GM18870 (cell line): Measurements from ENCODE around the gene TMEM18.
A peak's percentile ranks its signal among the peaks of the same experiment; 100 is the strongest.

Experiments used
- ATAC-seq: cut with Tn5 transposase; IDR thresholded peaks from one replicate; pipeline ENCODE4 v1.9.1; 2021; ENCODE audit warnings: moderate library complexity; ENCODE audit not compliant: unreplicated experiment

The TMEM18 gene

DNA sequence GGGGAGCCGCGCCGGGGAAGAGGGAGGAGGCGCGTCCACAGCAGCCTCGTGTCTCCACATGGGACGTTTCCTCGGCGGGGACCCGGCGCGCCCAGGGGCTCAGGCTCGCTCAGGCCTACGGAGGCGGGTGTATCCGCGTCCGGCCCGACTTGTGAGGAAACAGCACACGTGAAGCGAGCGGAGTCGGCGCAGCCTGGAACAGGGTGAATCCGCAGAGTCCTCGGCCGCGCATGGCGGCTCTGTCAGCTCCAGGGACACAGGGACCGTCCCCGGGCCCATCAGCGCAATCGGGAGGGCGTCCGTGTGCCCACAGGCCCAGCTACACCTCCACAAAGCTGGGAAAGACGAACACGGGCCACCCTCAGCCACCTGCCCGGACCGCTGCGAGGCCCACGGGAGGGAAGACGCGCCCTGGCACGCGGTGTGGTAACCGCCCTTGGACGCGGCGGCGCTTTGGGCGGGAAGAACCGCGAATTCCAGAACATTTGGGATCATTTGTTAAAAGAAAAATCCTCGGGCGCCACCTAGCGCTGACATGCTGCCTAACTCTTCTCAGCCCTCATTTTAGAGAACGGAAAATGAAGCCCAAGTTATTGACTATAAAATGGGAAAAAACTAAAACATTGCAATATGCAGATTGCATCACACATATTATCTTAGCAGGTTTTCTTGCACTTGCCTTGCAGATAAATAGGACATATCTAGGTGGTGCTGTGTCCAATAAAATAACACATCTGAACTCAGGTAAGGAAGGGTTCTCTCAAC, 40.4 kb downstream of the TMEM18 start:
- peak; percentile 47 for ATAC-seq

DNA sequence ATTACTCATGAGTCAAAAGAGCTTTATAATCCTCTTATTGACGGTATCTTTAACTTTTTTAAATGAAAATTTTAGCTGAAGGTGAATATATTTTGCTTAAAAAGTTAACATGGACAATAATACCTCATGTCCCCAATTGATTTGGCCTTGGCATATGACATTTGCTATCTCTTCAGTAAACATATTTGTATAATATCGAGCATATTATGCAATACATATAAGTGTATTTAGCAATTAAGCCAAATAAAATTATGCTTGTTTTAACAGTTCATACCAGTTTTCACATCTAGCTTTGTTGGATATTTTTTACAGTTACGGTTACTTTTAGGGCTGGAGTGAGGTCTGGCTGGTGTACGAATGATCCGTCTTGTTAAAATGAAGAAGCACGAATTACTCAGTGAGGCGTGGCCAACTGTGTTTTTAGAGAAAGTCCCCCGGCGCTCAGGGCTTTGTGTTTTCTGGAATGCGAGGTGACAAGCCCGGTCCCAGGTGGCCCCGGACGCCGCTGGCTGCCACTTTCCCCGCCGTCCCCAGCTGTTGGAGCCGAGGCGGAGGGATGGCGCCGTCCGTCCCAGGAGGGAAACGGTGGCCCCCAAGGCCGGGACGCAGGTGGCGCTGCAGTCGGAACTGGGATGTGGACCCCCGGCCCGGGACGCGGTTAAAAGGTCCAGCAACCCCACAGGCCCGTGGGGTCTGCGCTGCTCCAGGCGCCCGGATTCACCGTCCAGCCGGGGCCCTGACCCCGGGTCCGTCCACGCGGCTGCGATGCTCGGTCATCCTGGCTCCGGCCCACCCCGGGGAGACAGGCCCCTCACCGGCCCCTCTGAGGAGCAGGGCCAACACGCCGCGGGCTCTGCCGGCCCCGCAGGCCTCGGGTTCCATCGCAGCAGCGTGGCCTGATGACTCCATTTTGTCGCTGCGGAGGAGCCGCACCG, 41.3 kb downstream of the TMEM18 start:
- ATAC-seq: no peak

GRCh38 chr2:634636-635388, 42.4 kb downstream of the TMEM18 start:
- ATAC-seq: no peak

DNA sequence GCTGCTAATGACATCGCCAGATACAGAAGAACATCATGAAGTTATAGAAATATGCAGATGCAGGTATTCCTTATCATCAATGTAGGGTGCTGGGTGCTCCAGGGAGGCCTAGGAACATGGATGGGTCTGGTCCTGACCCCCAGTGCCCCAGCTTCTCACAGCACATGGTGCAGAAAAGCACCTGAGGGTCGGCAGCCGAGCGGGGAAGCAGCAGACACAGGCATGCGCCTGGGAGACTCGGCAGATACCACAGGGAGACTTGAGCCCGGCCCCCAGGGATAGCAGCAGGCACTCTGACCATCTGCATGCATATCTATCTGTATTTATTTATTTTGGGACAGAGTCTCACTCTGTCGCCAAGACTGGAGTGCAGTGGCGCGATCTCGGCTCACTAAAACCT, 43.2 kb downstream of the TMEM18 start:
- ATAC-seq: no peak

DNA sequence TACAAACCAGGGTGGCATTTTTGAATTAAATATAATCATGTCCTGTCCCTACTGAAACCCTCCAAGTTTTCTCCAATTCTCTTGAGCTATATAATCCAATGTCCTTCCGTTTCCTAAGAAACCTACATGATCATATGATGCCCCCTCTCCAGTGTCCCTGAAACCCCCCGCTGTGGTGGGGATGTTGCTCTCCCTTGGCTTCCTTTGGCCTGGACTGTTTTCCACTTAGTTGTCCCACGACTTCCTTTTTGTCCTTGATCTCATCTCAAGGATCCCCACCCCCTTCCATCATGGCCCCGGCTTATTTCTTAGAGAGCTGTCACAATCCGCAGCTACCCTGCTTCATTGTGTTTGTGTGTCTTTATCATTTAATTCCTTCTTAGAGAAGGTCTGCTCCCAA, 43.8 kb downstream of the TMEM18 start:
- no peak for ATAC-seq

- ATAC-seq: no peak
Measured at GRCh38 chr2:632471-632870, 44.7 kb downstream of the TMEM18 start.

GRCh38 chr2:631741-632140, 45.5 kb downstream of the TMEM18 start:
- ATAC-seq: no peak

DNA sequence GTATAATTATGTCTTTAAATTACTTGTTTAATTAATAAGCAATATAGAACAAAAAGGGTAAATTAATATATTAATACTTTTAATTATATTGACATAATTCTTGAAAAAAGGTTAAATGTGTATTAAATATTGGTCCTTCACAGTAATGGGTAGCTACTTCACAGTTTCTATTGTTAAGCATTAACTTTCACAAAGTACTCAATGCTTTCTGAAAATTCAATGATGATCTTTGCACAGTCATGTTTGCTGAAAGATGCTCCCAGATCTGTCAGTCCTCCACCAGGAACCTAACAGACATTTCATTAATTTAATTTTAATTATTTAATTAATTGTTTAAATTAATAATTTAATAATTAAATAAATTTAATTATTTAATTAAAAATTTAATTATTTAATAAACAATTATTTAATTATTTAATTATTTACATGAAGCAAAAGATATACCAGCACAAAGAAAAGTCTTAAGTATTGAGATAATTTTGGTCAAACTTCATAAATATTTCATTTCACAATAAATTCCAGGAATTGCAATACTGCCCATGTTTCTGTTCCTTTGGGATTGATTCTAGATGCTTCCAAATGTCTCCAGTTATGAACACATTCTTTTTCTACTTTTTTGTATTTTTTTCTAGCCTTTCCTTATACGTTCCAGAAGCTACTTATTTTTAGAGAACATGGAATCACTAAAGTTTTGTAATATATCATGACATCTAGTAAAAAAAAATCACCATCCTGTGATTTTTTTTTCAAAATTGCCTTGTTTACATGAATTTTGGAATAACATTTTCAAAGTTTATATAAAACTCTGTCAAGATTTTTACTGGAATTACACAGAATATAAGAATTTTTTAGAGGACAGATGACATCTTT, 46.5 kb downstream of the TMEM18 start:
- ATAC-seq: no peak

GRCh38 chr2:629961-630360, 47.2 kb downstream of the TMEM18 start:
- ATAC-seq: no peak

DNA sequence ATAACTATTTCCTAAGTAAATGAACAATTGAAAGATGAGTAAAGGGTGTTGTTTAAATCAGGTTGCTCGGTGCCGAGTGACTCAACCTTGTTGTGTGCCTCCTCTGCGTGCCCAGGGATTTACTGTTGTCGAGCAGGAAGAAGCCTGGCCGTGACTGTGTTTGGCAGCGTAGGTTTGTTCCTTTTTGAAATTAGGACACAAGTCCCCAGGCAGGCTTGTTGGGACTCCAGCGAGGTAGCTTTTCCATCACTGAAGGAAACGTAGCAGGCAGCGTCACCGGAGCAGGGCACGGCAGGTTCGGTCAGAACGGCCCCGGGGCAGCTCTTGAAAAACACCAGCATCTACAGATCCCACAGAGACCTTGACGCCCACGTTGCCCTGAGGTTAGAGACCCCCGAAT, 48.6 kb downstream of the TMEM18 start:
- ATAC-seq: no peak

DNA sequence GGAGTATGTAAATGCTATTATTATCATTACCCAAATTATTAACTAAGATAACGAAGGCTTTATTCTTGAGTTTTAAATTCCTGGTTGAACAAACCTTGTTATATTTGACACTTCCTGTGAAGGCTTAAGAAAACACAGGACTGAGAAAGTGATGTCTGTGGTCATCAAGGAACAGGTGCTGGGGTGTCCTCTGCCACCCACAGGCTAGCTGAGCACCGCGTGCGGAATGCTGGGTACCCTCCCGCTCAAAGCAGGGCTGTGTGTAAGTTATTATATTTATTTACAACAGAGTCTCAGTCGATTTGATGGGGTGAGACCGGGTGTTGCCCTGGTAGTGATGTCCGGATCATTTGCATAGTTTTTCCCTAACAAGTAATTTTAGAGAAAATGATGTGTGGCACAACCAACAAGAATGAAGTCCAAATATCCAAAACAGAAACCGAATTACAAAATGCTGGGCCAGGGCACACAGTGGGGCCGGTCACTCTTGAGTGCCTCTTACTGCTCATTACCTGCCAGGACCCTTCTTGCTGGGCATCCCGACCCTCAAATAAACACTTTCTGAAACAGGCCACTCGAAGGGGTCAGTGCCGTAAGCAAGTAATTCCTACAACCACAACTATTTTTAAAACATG, 49.2 kb downstream of the TMEM18 start:
- ATAC-seq: no peak

DNA sequence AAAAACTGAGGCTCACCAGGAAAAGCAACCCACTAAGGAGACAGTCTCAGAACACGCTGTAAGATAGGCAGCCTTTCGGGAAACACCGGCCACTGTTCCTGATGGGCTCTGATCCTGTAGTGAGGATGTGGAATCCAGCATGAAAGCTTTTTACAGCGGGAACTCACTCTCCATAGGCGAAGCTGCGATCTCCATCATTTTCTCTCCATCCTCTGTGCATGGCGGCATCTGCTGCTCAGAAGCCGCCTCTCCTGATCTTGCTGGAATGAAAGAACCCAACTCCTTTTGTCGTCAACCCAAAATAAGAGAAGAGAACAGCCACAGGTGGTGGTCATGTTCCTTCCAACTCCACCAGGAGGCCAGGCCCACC, 49.9 kb downstream of the TMEM18 start:
- ATAC-seq: no peak

DNA sequence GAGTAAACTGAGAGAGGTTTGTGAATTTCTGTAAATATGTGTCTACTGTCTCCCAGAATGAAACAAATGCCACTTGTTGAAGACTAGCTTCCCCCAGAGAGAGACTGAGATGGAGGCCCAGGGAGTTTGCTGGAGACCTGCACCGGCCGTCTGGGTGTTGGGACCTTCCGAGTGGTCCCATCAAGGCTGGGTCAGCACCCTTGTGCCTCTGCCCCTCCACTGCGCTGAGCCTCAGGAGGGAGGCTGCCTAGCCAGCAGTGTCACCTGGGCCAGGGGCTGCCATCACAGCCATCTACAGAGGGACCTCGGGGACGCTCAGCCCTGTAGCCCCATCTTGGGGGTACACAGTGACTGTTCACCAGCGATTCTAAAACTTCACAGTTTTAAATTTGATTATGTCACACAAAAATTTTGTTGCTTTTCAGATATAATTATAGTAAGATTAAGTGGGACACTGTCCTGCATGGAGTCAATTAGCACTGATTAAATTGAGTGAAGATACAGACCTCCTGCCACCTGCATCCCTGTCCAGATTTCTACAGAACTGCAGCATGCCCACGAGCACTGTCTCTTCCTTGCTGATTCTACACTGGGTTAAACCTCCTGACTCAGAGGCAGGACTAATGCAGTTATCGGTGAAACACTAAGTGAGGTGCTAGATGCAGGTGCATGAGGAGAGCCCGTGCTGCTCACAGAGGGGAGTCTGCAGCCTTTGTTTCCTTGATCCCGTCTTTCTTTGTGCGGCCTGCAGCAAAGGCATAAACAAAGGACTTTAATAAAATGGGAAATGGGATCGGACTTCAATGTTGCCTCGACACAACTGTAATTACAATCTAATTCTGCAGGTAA, 50.5 kb downstream of the TMEM18 start:
- ATAC-seq: no peak

DNA sequence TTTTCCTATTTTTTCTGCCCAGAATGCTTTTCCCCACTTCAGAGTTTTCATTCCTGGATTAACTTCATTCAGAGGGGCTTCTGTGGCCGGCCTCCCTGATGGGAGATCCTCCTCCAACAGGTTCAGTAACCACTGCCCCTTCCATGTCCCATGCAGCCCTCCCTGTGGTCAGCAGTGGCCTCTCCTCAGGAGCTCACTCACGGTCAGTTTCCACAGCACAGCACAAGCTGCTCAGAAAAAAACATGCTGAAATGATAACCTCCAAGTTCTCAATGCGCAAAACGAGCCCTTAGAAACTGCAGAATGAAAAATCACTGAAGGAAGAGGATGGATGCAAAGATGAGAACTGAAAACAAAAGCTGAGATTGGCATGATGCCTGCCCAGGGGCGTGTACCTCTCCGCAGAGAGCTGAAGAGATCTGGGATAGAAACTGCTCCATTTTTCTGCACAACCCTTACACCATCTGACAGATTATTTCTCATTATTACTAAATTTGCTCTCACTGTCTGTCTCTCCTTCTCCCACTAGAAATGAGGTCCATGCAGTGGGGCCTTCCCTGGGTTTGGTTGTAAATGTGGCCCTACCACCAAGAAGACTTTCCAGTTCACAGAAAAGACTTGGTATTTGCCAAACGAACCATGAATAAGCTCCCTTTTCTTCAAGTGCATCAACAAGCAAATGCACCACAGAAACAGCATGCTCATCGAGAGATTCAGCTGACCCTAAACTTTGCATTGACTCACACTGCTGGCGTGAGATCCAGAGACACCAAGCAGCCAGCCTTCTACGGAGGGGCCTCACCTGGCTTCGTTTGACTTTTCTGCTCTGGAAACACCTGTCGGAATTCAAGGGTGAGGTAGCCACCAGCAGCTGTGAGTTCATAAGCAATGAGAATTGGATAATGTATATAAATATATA, 51.5 kb downstream of the TMEM18 start:
- no peak for ATAC-seq

DNA sequence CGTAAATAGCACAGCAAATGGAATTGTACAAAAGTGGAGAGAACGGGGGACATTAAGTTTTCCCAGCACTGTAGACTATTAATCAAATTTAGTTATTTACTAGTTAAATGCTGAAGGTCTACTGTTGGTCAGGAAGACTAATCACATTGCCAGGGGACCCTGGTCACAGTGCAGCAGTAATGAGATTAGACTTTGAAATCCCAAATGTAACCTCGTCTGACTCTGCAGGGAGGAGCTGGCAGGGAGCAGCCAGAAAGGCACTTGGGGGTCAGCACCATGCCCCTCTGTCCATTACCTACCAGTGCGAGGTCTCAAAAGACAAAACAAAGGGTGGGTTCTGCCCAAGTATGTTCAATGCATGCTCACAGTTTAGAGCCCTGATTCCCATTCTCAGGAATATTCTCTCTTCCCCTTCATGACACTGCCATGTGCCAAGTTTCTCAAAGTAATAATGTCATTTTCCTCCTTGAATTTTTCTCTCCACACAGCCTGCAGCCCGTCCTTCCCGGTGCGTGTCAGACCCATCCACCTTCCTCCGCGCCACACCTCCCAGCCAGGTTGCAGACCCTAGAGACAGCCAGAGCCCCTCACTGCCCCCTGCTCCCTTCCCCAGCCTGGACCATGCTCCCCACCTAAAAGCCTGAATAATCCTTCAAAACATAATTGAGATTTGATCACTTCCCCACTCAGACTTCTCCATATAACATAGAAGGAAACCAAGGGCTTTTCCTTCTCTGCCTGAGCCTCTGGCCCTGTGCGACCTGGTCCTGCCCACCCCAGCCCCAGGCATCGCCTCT, 52.5 kb downstream of the TMEM18 start:
- ATAC-seq: no peak

DNA sequence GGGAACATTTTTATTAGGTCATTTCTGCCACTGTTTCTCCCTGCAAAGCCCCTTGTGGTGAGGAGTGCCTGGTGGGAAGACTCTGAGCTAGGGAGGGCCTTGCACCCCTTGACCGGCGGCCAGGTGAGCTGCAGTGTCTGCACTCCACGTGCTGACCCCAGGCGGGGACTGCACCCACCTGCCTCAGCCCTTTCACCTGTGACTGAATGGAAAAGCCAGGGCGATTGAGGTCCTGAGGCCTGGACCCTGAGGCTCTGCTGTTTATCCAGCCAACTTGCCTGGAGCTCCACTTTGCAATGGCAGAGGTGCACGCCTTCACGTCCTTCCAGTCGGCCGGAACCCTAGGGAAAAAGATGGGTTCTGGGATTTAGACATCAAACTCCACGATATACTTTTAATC, 53.1 kb downstream of the TMEM18 start:
- no peak for ATAC-seq
